Type B pancreatic cell (in vitro differentiated cells): Measurements from ENCODE around the gene VSTM5. TPM values are rescaled to one million over a fixed set of nuclear protein-coding genes. Genes with fewer than 3 reads are reported as not detected.

Experiments
- DNase-seq: peaks from one replicate; pipeline ENCODE4 v3.0.0; 2021; ENCODE audit warnings: mixed read lengths; ENCODE audit not compliant: unreplicated experiment; ENCODE audit errors: extremely low spot score
- H3K27ac Mint-ChIP-seq: 2 replicates; pipeline ENCODE4 v1.8.0; 2021; ENCODE audit warnings: mild to moderate bottlenecking, mixed read lengths
- H3K27me3 Mint-ChIP-seq: 2 replicates; pipeline ENCODE4 v1.8.0; 2021; ENCODE audit warnings: mixed read lengths
- H3K36me3 Mint-ChIP-seq: 2 replicates; pipeline ENCODE4 v1.8.0; 2021; ENCODE audit warnings: mixed read lengths
- H3K4me1 Mint-ChIP-seq: one replicate; pipeline ENCODE4 v1.8.0; 2021; ENCODE audit warnings: mixed read lengths; ENCODE audit not compliant: unreplicated experiment
- H3K4me3 Mint-ChIP-seq: 2 replicates; pipeline ENCODE4 v1.8.0; 2021; ENCODE audit warnings: mild to moderate bottlenecking, mixed read lengths
- H3K9me3 Mint-ChIP-seq: 2 replicates; pipeline ENCODE4 v1.8.0; 2021; ENCODE audit warnings: mixed read lengths
- total RNA-seq: library from RNA; stranded (reverse); gene quantifications from 2 replicates; pipeline ENCODE4 v1.2.1, GENCODE V29; 2021; ENCODE audit warnings: low replicate concordance
- TF ChIP-seq, protein P1 (sequence below): fragments of 200-600 bp; sonication (generic); conservative IDR thresholded peaks from 2 replicates; pipeline ENCODE4 v1.5.0; 2021; ENCODE audit warnings: antibody characterized with exemption, mild to moderate bottlenecking

VSTM5 gene
- total RNA-seq, 1 donor from 2014 or later, result not detected

DNA sequence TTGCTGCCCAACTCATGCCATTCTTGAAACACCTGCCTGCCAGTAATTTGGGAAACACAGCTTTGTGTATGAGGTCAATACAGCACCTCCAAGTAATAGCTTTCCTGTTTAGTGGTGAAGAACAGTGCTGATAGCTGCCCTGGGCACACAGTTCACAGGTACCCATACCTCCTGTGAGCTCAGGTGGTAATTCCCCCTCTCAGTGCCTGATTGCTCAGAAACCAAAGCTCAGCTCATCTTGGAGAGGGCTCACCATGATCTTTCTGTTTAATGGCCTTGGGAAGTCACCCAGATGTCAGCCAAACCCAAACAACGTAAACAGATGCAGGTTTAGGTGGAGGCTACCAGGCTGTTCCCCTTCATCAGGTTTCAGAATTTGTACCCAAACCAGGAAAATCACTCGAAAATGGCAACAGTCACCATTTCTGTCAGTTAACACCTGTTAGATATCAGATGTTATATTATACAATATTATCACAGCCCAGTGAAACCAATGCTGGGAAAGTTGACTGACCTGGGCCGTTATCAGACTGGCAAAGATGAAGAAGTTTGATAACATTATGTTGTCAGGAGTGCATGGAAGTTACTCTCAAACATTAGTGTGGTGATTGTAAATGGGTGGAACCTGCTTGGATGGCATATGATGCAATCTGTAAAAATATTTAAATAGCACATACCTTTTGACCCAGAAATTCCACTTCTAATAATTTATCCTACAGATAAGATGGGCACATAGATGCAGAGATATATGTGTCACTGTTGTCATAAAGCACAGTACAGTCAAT is 18.9 kb downstream of the VSTM5 start:
- no peaks in the 10 kb centered on the region for H3K4me1 Mint-ChIP-seq
- TF ChIP-seq, protein P1, sequence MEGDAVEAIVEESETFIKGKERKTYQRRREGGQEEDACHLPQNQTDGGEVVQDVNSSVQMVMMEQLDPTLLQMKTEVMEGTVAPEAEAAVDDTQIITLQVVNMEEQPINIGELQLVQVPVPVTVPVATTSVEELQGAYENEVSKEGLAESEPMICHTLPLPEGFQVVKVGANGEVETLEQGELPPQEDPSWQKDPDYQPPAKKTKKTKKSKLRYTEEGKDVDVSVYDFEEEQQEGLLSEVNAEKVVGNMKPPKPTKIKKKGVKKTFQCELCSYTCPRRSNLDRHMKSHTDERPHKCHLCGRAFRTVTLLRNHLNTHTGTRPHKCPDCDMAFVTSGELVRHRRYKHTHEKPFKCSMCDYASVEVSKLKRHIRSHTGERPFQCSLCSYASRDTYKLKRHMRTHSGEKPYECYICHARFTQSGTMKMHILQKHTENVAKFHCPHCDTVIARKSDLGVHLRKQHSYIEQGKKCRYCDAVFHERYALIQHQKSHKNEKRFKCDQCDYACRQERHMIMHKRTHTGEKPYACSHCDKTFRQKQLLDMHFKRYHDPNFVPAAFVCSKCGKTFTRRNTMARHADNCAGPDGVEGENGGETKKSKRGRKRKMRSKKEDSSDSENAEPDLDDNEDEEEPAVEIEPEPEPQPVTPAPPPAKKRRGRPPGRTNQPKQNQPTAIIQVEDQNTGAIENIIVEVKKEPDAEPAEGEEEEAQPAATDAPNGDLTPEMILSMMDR, result no peak

DNA sequence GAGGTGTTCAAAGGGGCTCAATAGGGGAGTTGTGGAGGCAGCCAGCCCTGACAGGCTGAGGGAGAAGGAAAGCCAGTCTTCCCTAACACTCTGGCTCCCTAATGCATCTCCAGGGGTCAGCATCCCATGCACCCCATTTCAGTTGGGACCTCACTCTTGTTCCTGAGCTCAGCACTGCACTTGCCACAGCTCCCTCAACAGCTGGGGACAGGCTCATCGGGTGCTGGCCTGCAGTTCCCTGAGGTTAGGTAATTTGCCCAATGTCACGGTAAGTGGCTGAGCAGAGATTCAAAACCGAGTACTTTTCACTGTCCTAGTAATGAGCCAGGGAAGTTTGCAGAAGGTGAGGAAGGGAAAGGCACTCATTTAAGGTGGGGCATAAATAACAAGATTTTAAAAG is 20.8 kb downstream of the VSTM5 start:
- TF ChIP-seq, protein P1, result no peak
- no peak for DNase-seq
- Mint-ChIP-seq H3K27me3 (no peaks in the 10 kb centered on the region), H3K27ac (no peak overlapping the region), H3K4me3 (no peak overlapping the region), H3K36me3 (no peaks in the 10 kb centered on the region), H3K4me1 (no peaks in the 10 kb centered on the region), H3K9me3 (peaks cover 7% of the 10 kb centered on the region)

More for the DNA sequence above, 18.9 kb downstream of the VSTM5 start:
- no peaks in the 10 kb centered on the region for H3K36me3 Mint-ChIP-seq
- no peak for DNase-seq
- H3K4me3 Mint-ChIP-seq, result no peak overlapping the region
- no peak overlapping the region for H3K27ac Mint-ChIP-seq
- no peaks in the 10 kb centered on the region for H3K27me3 Mint-ChIP-seq
- peaks cover 7% of the 10 kb centered on the region for H3K9me3 Mint-ChIP-seq

DNA sequence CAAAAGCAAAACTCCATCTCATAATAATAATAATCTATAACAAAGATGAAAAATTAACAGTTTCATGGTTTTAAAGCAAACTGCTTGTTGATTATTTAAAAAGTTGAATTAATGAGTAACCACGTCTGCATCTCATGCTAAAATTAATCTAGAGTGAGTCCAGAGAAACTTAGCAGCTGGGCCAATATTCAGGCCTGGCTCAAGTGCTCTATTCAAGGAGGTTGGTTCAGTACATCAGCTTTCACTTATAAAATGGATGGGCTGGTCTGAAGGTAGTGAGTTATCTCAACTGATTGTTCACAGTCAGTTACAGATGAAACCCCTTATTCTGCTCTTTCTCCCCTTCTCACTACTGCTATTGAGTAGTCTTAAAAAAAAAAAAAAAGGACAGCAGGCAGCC is 23.1 kb downstream of the VSTM5 start:
- TF ChIP-seq, protein P1, result no peak
- DNase-seq, result no peak
- no peaks in the 10 kb centered on the region for H3K4me1 Mint-ChIP-seq
- H3K27ac Mint-ChIP-seq, result no peak overlapping the region
- no peak overlapping the region for H3K4me3 Mint-ChIP-seq
- H3K9me3 Mint-ChIP-seq, result no peaks in the 10 kb centered on the region
- H3K36me3 Mint-ChIP-seq, result no peaks in the 10 kb centered on the region
- H3K27me3 Mint-ChIP-seq, result no peaks in the 10 kb centered on the region

DNA sequence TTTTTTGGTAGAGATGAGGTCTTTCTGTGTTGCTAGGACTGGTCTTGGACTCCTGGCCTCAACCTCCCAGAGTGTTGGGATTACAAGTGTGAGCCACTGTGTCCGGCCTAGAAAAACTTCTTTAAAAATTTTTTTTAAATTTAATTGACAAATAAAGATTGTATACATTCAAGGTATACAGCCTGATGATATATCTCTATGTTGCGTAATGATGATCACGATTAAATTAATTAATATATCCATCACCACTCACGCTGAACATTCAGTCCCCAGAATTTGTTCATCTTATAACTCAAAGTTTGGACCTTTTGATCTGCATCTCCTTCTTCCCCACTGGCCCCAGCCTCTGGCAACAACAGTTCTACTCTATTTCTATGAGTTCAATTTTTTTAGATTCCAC is 27.2 kb downstream of the VSTM5 start:
- Mint-ChIP-seq H3K4me3 (no peak overlapping the region), H3K36me3 (no peaks in the 10 kb centered on the region), H3K27me3 (no peaks in the 10 kb centered on the region), H3K4me1 (peaks cover 8% of the 10 kb centered on the region), H3K9me3 (no peaks in the 10 kb centered on the region), H3K27ac (no peak overlapping the region)
- TF ChIP-seq, protein P1, result no peak
- no peak for DNase-seq

DNA sequence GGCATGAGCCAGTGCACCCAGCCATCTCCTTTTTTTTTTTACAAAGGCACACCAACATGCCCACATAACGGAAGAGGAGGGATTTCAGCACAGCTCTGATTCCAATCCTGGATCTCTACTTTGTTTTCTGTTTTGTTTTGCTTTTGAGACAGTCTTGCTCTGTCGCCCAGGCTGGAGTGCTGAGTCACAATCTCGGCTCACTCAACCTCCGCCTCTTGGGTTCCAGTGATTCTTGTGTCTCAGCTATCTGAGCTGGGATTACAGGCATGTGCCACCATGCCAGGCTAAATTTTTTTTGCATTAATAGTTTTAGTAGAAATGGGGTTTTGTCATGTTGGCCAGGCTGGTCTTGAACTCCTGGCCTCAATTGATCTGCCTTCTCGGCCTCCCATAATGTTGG is 28.1 kb downstream of the VSTM5 start:
- TF ChIP-seq, protein P1, result no peak
- Mint-ChIP-seq H3K27ac (no peak overlapping the region), H3K4me3 (no peak overlapping the region), H3K36me3 (peaks cover 7% of the 10 kb centered on the region), H3K4me1 (peaks cover 16% of the 10 kb centered on the region), H3K9me3 (no peaks in the 10 kb centered on the region), H3K27me3 (no peaks in the 10 kb centered on the region)
- DNase-seq, result no peak
